Measurements from ENCODE around the gene TUBB2B. TPM values are rescaled to one million over a fixed set of nuclear protein-coding genes. Genes with fewer than 3 reads are reported as not detected.
A peak's percentile ranks its signal among the peaks of the same experiment; 100 is the strongest.

The TUBB2B gene
- total RNA-seq, 1 experiment from 2014 or later: 144 TPM

GRCh38 chr6:3259491-3259958 is 32.1 kb upstream of the TUBB2B start:
- ChIA-PET POLR2A (ENCODE audit: low non-redundant PET) (no interaction called here), CTCF (interaction anchor here (0.5 to 1.0 kb wide), 2 partner anchors 20 to 260 kb away, joined by 3 to 9 read pairs; no protein-coding TSS in a partner anchor)
- peaks cover 13% of the 10 kb centered on the region for H3K4me1 ChIP-seq (ENCODE audit: insufficient read depth, low read length, poor library complexity, severe bottlenecking)
- intact Hi-C loops (cut with micrococcal nuclease; ENCODE audit: unreplicated experiment): loop anchor here (10.0 kb wide), 1 partner anchor 105 kb away; the partner anchor contains the start of gene TUBB2A
- no peaks in the 10 kb centered on the region for H3K9me3 ChIP-seq (ENCODE audit: low read depth, low read length, poor library complexity, severe bottlenecking)
- DNase-seq (ENCODE audit: low spot score): peak; percentile 67
- TF ChIP-seq CTCF (conservative IDR thresholded peaks at IDR 0.05; ENCODE audit: low read depth, low read length) (0 out of 2 replicates have a peak, but pooled peaks have one; percentile 10), EZH2 (IDR thresholded peaks at IDR 0.05; ENCODE audit: borderline replicate concordance, low read depth, low read length, poor library complexity, severe bottlenecking) (no peak)
- no TSS peak for BruUV-seq (replicated peaks)
- no peaks in the 10 kb centered on the region for H3K27me3 ChIP-seq (replicated peaks; ENCODE audit: insufficient read depth, low read depth, low read length, poor library complexity)
- peak overlapping the region; percentile 78 for H3K27ac ChIP-seq (ENCODE audit: low read depth, low read length, poor library complexity, severe bottlenecking)
- H3K4me3 ChIP-seq (ENCODE audit: low read depth, low read length, poor library complexity, severe bottlenecking): peak overlapping the region; percentile 84
- peaks cover 13% of the 10 kb centered on the region for H3K36me3 ChIP-seq (ENCODE audit: insufficient read depth, low read length, poor library complexity, severe bottlenecking)

GRCh38 chr6:3258720-3259490 is 31.5 kb upstream of the TUBB2B start, which contains the start of gene PSMG4:
TSS of gene PSMG4 (plus strand) at chr6:3258947. CDS start at chr6:3259023, 76 bp downstream.
- no TSS peak for BruUV-seq (replicated peaks)
- no peaks in the 10 kb centered on the region for H3K27me3 ChIP-seq (replicated peaks; ENCODE audit: insufficient read depth, low read depth, low read length, poor library complexity)
- TF ChIP-seq CTCF (conservative IDR thresholded peaks at IDR 0.05; ENCODE audit: low read depth, low read length): no peak
- TF ChIP-seq EZH2 (IDR thresholded peaks at IDR 0.05; ENCODE audit: borderline replicate concordance, low read depth, low read length, poor library complexity, severe bottlenecking): no peak
- H3K4me1 ChIP-seq (ENCODE audit: insufficient read depth, low read length, poor library complexity, severe bottlenecking): peaks cover 13% of the 10 kb centered on the region
- H3K9me3 ChIP-seq (ENCODE audit: low read depth, low read length, poor library complexity, severe bottlenecking): no peaks in the 10 kb centered on the region
- DNase-seq (ENCODE audit: low spot score): peak; percentile 92
- peaks cover 6% of the 10 kb centered on the region for H3K36me3 ChIP-seq (ENCODE audit: insufficient read depth, low read length, poor library complexity, severe bottlenecking)
- CTCF ChIA-PET: interaction anchor here (0.5 to 1.1 kb wide), 4 partner anchors 10 to 590 kb away, joined by 3 to 9 read pairs (median 3); partner anchors contain the start of gene FAM50B
- POLR2A ChIA-PET (ENCODE audit: low non-redundant PET): no interaction called here
- peak within 1 kb of the TSS; percentile 84 for H3K4me3 ChIP-seq (ENCODE audit: low read depth, low read length, poor library complexity, severe bottlenecking)
- intact Hi-C loops (cut with micrococcal nuclease; ENCODE audit: unreplicated experiment): loop anchor here (10.0 kb wide), 1 partner anchor 104 kb away; the partner anchor contains the start of gene TUBB2A
- peak within 1 kb of the TSS; percentile 78 for H3K27ac ChIP-seq (ENCODE audit: low read depth, low read length, poor library complexity, severe bottlenecking)

- no peaks in the 10 kb centered on the region for H3K27me3 ChIP-seq (replicated peaks; ENCODE audit: insufficient read depth, low read depth, low read length, poor library complexity)
- intact Hi-C loops (cut with micrococcal nuclease; ENCODE audit: unreplicated experiment): loop anchor here (10.0 kb wide), 1 partner anchor 103 kb away; the partner anchor contains the start of gene TUBB2A
- TF ChIP-seq CTCF (conservative IDR thresholded peaks at IDR 0.05; ENCODE audit: low read depth, low read length) (no peak), EZH2 (IDR thresholded peaks at IDR 0.05; ENCODE audit: borderline replicate concordance, low read depth, low read length, poor library complexity, severe bottlenecking) (no peak)
- H3K27ac ChIP-seq (ENCODE audit: low read depth, low read length, poor library complexity, severe bottlenecking): no peak overlapping the region
- H3K9me3 ChIP-seq (ENCODE audit: low read depth, low read length, poor library complexity, severe bottlenecking): no peaks in the 10 kb centered on the region
- CTCF ChIA-PET: interaction anchor here (0.5 to 1.1 kb wide), 2 partner anchors 9 to 591 kb away, joined by 3 read pairs; partner anchors contain the start of gene FAM50B
- BruUV-seq (replicated peaks): no TSS peak
- H3K4me3 ChIP-seq (ENCODE audit: low read depth, low read length, poor library complexity, severe bottlenecking): peak overlapping the region; percentile 84
- POLR2A ChIA-PET (ENCODE audit: low non-redundant PET): no interaction called here
- no peaks in the 10 kb centered on the region for H3K36me3 ChIP-seq (ENCODE audit: insufficient read depth, low read length, poor library complexity, severe bottlenecking)
- no peak for DNase-seq (ENCODE audit: low spot score)
- H3K4me1 ChIP-seq (ENCODE audit: insufficient read depth, low read length, poor library complexity, severe bottlenecking): peaks cover 13% of the 10 kb centered on the region
Measured at GRCh38 chr6:3258201-3258600, 30.7 kb upstream of the TUBB2B start.

Data from A673 (cell line).